ENCODE data around the gene TBL2.

- TF ChIP-seq, protein P1, sequence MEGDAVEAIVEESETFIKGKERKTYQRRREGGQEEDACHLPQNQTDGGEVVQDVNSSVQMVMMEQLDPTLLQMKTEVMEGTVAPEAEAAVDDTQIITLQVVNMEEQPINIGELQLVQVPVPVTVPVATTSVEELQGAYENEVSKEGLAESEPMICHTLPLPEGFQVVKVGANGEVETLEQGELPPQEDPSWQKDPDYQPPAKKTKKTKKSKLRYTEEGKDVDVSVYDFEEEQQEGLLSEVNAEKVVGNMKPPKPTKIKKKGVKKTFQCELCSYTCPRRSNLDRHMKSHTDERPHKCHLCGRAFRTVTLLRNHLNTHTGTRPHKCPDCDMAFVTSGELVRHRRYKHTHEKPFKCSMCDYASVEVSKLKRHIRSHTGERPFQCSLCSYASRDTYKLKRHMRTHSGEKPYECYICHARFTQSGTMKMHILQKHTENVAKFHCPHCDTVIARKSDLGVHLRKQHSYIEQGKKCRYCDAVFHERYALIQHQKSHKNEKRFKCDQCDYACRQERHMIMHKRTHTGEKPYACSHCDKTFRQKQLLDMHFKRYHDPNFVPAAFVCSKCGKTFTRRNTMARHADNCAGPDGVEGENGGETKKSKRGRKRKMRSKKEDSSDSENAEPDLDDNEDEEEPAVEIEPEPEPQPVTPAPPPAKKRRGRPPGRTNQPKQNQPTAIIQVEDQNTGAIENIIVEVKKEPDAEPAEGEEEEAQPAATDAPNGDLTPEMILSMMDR (conservative IDR thresholded peaks at IDR 0.05; ENCODE audit: low read depth, low read length), result no peak
- TF ChIP-seq POLR2A (IDR thresholded peaks at IDR 0.05; ENCODE audit: low read depth, low read length), result no peak
- TF ChIP-seq RFX5 (IDR thresholded peaks at IDR 0.05; ENCODE audit: low read depth, low read length), result no peak
- TF ChIP-seq SMC3 (IDR thresholded peaks at IDR 0.05; ENCODE audit: low read depth, low read length), result no peak
- TF ChIP-seq, protein P2, sequence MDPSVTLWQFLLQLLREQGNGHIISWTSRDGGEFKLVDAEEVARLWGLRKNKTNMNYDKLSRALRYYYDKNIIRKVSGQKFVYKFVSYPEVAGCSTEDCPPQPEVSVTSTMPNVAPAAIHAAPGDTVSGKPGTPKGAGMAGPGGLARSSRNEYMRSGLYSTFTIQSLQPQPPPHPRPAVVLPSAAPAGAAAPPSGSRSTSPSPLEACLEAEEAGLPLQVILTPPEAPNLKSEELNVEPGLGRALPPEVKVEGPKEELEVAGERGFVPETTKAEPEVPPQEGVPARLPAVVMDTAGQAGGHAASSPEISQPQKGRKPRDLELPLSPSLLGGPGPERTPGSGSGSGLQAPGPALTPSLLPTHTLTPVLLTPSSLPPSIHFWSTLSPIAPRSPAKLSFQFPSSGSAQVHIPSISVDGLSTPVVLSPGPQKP (IDR thresholded peaks at IDR 0.05; ENCODE audit: borderline replicate concordance, low read depth, low read length), result no peak
- no peak for TF ChIP-seq RAD21 (IDR thresholded peaks at IDR 0.05; ENCODE audit: low read length)
- TF ChIP-seq FOS (IDR thresholded peaks at IDR 0.05; ENCODE audit: low read depth, low read length), result no peak
- TF ChIP-seq CEBPB (IDR thresholded peaks at IDR 0.05; ENCODE audit: low read depth, low read length), result no peak
- no peak for TF ChIP-seq MAFK (IDR thresholded peaks at IDR 0.05; ENCODE audit: low read depth, low read length)
- TF ChIP-seq BHLHE40 (IDR thresholded peaks at IDR 0.05; ENCODE audit: low read depth, low read length), result no peak
- no peak for TF ChIP-seq USF2 (IDR thresholded peaks at IDR 0.05; ENCODE audit: low read depth, low read length)
- no peak for TF ChIP-seq MAZ (IDR thresholded peaks at IDR 0.05; ENCODE audit: borderline replicate concordance, low read depth, low read length)
- TF ChIP-seq MXI1 (IDR thresholded peaks at IDR 0.05; ENCODE audit: borderline replicate concordance, low read depth, low read length), result no peak
These were observed 41.9 kb downstream of the TBL2 start for GRCh38 chr7:73536479-73536878.

All from IMR-90 (cell line).